ENCODE results near the gene NOP9.

- TF ChIP-seq SUZ12 (IDR thresholded peaks at IDR 0.05; ENCODE audit: extremely low read depth, insufficient read depth, insufficient read length) (no peak), YY1 (IDR thresholded peaks at IDR 0.05; ENCODE audit: insufficient read depth, insufficient read length) (no peak)
Observed at GRCh38 chr14:24270537-24271133, 29.0 kb upstream of the NOP9 start.

Measured in NT2/D1 (cell line).